ENCODE measurements around the gene IL1R1. TPM values are rescaled to one million over a fixed set of nuclear protein-coding genes. Genes with fewer than 3 reads are reported as not detected.

IL1R1 gene
- total RNA-seq = 195 and 206 TPM in 2 replicates

DNA sequence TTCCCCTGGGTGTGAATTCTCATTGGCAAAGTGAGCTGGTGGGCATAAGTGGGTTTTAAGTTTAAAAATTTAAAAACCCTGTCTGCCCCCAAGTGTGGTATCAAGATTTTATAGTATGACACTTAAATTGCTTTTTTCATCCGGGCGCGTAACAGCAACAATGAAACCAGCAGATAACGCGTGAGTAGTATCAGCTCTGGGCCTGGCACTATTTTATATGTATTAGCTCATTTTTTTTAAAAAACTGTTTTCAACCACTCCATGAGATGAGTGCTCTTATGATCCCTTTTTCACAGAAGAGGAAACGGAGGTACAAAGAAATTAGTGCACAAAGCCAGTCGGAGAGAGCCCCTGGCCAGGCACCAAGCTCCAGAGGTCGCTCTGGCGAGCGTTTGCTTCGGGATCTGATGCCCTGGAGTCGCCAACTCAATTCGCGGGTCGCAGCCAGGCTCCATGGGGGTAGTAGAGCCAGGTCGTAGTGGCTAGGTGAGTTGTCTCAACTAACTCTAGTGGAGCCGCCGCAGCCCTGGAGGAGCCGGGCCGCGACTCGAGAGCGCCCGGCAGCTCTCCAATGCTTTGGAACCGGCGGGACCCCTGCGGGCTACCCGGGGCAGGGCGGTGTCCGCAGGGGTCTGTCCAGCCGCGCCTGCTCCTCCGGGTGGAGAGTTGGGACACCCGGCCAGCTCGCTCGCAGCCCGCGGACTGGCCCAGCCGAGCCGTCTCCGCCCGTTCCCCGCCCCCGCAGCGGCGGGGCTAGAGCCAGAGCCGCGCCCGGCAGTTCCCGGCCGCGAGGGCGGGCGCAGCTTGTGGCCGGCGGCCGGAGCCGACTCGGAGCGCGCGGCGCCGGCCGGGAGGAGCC, at the start of gene IL1R1:
Gene IL1R1 (plus strand): TSS at position 777 of the 859 bp plus-strand sequence. CDS start 14,979 bp downstream, outside the sequence.

DNA sequence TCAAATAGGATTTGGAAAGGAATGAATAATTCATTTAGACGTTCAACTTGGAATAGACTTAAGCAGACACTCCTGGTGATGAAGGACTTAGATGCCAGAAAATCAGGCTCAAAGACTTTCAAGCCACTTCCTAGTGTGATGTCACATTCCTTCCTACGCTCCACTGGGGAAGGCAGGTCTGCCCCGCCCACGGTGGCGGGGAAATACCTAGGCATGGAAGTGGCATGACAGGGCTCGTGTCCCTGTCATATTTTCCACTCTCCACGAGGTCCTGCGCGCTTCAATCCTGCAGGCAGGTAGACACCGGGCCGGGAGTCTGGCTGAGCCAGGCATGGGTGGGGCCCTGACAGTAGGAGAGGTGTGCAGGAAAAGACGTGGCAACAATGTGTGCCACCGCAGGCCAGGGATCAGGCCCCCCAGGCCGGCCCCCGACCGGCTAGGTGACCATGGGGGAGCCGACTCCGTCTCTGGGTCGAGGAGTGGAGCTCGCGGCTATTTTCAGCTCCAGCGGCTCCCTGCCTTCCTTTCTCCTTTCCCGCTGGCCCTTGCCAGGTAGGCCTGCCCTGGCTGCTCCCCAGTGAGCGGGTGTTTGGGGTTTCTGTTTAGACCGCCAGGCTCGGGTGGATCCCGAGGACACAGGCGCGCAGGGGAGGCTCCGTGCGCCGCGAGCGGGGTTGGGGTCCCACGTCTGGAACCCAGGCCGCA, 44.4 kb downstream of the IL1R1 start, which contains the start of gene IL1RL2:
Gene IL1RL2 (plus strand): TSS at position 233 of the 705 bp plus-strand sequence. CDS start 845 bp downstream, outside the sequence.

Other genes starting within 250 kb of the IL1R1 start
- 3.9 TPM in 1 of 2 replicates, not detected in the other for gene IL1R2, start 150.8 kb upstream of the IL1R1 start, total RNA-seq
- 0.58 and 1.7 TPM in 2 replicates for gene IL1RL2, start 44.3 kb downstream of the IL1R1 start, total RNA-seq
- 11.6 and 16.3 TPM in 2 replicates for gene IL1RL1, start 168.8 kb downstream of the IL1R1 start, total RNA-seq
- 7.5 and 8.9 TPM in 2 replicates for gene IL18R1, start 213.1 kb downstream of the IL1R1 start, total RNA-seq